Calu3 (cell line): Measurements from ENCODE around the gene KCNG4. TPM values are rescaled to one million over a fixed set of nuclear protein-coding genes. Genes with fewer than 3 reads are reported as not detected.

Source experiments
- BruUV-seq: library from RNA; stranded (reverse); fragments of 400-500 nt; replicated peaks from 2 replicates; lab custom pipeline; 2021; lab: Mats Ljungman, UMichigan
- CTCF ChIA-PET: fragments of 300-600 bp; sonication (Branson Sonifier 250); formaldehyde crosslinking; loops from one replicate; lab custom pipeline; 2022; ENCODE audit warnings: antibody characterized with exemption; lab: Charles Lee
- DNase-seq: peaks from one replicate; pipeline ENCODE4 v3.0.0; 2022
- H3K27ac Mint-ChIP-seq: one replicate; pipeline ENCODE4 v1.8.0; 2022; ENCODE audit warnings: mixed read lengths; ENCODE audit not compliant: unreplicated experiment
- H3K27me3 Mint-ChIP-seq: one replicate; pipeline ENCODE4 v1.8.0; 2022; ENCODE audit warnings: mixed read lengths; ENCODE audit not compliant: unreplicated experiment
- H3K36me3 Mint-ChIP-seq: one replicate; pipeline ENCODE4 v1.8.0; 2022; ENCODE audit warnings: mild to moderate bottlenecking, moderate library complexity, mixed read lengths; ENCODE audit not compliant: insufficient read depth, unreplicated experiment
- H3K4me1 Mint-ChIP-seq: one replicate; pipeline ENCODE4 v1.8.0; 2022; ENCODE audit warnings: mild to moderate bottlenecking, low read depth, mixed read lengths; ENCODE audit not compliant: unreplicated experiment
- H3K4me3 Mint-ChIP-seq: one replicate; pipeline ENCODE4 v1.8.0; 2022; ENCODE audit warnings: mild to moderate bottlenecking, low read depth, moderate library complexity, mixed read lengths; ENCODE audit not compliant: unreplicated experiment
- H3K9me3 Mint-ChIP-seq: one replicate; pipeline ENCODE4 v1.8.0; 2022; ENCODE audit warnings: low read depth, mixed read lengths; ENCODE audit not compliant: unreplicated experiment
- intact Hi-C: fragments of 100-400 bp; cut with micrococcal nuclease; formaldehyde crosslinking; loops from one replicate; pipeline ENCODE4 v1.10.0; 2022; ENCODE audit not compliant: unreplicated experiment
- total RNA-seq: library from RNA; stranded (reverse); gene quantifications from 2 replicates; pipeline ENCODE4 v1.2.3, GENCODE V29; 2022
- TF ChIP-seq, protein P1 (sequence below): fragments of 200-600 bp; IDR thresholded peaks from one replicate; pipeline ENCODE4 v1.8.0; 2022; ENCODE audit warnings: antibody characterized with exemption; ENCODE audit not compliant: unreplicated experiment

The KCNG4 gene
- total RNA-seq, 1 experiment from 2014 or later = not detected

DNA sequence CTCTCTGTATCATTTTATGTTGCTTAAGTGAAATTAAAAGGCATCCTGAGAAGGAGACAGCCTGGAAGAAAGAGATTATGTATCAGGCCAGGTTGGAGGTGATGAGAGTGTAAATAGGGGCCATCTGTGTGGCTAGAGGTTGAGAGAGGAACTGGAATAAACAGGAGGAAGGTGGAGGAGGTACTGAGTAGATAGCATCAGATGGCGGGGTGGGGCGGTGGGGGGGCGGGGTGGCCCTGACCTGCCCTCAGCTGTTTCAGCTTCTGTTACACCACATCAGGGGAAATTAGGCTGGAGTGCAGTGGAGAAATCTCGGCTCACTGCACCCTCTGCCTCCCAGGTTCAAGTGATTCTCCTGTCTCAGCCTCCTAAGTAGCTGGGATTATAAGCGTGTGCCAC lies 6.9 kb upstream of the KCNG4 start:
- TF ChIP-seq, protein P1, sequence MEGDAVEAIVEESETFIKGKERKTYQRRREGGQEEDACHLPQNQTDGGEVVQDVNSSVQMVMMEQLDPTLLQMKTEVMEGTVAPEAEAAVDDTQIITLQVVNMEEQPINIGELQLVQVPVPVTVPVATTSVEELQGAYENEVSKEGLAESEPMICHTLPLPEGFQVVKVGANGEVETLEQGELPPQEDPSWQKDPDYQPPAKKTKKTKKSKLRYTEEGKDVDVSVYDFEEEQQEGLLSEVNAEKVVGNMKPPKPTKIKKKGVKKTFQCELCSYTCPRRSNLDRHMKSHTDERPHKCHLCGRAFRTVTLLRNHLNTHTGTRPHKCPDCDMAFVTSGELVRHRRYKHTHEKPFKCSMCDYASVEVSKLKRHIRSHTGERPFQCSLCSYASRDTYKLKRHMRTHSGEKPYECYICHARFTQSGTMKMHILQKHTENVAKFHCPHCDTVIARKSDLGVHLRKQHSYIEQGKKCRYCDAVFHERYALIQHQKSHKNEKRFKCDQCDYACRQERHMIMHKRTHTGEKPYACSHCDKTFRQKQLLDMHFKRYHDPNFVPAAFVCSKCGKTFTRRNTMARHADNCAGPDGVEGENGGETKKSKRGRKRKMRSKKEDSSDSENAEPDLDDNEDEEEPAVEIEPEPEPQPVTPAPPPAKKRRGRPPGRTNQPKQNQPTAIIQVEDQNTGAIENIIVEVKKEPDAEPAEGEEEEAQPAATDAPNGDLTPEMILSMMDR = no peak
- intact Hi-C loops = no loop called here
- H3K4me1 Mint-ChIP-seq = no peaks in the 10 kb centered on the region
- BruUV-seq = no TSS peak
- H3K27ac Mint-ChIP-seq = no peak overlapping the region
- DNase-seq = no peak
- H3K36me3 Mint-ChIP-seq = no peaks in the 10 kb centered on the region
- peaks cover 95% of the 10 kb centered on the region for H3K27me3 Mint-ChIP-seq
- H3K9me3 Mint-ChIP-seq = no peaks in the 10 kb centered on the region
- CTCF ChIA-PET = no interaction called here
- H3K4me3 Mint-ChIP-seq = no peak overlapping the region

DNA sequence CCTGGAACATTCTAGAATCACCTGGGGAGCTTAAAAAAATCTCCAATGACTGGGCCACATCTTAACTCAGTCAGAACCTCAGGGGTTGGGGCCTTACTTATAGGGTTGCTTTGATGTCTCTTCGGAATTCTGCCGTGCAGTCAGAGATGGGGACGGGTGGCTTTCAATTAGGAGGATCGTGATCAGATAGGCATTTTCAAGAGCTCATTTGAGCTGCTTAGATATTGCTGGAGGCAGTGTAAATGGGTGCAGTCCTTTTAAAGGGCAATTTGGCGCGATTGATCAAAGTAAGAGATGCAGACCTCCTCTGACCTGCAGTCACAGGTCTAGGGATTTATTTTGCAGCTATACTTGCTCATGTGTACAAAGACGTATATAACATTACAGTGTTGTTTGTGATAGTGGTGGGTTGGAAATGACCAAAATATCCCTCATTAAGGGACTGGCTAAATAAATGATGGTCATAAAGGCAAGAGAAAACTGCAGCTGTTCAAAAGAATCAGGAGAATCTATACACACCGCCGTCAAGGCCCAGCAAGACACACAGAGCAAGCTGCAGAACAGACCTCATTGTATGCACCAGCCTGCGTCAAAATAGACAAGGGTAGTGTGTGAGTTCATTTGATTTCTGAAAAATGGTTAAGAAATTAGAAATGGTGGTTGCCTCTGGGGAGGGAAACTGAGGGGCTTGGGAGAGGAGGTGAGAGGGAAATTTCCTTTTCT lies 6.3 kb upstream of the KCNG4 start:
- intact Hi-C loops = no loop called here
- no peaks in the 10 kb centered on the region for H3K4me1 Mint-ChIP-seq
- peaks cover 95% of the 10 kb centered on the region for H3K27me3 Mint-ChIP-seq
- CTCF ChIA-PET = interaction anchor here (0.5 kb wide), 1 partner anchor 15 kb away, joined by 8 read pairs; no protein-coding TSS in a partner anchor
- no peaks in the 10 kb centered on the region for H3K36me3 Mint-ChIP-seq
- DNase-seq = no peak
- TF ChIP-seq, protein P1 = no peak
- H3K9me3 Mint-ChIP-seq = no peaks in the 10 kb centered on the region
- no TSS peak for BruUV-seq
- no peak overlapping the region for H3K27ac Mint-ChIP-seq
- no peak overlapping the region for H3K4me3 Mint-ChIP-seq

DNA sequence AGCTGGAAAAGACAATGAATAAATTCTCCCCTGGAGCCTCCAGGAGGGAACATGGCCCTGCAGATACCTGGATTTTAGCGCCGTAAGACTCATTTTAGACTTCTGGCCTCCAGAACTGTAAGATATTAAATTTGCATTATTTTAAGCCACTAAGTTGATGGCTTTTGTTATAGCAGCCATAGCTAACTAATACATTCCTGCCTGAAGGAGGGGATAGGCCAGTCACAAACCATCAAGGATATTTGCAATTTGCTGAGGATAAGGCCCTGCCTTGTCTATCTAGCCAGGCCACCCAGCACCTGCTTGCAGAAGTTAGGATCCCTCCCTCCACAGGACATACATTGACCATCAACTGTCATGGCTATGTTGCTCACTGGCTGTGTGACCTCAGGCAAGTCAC lies 4.9 kb upstream of the KCNG4 start:
- Mint-ChIP-seq H3K4me1 (no peaks in the 10 kb centered on the region), H3K9me3 (no peaks in the 10 kb centered on the region), H3K27me3 (peaks cover 95% of the 10 kb centered on the region), H3K27ac (no peak overlapping the region), H3K36me3 (no peaks in the 10 kb centered on the region), H3K4me3 (no peak overlapping the region)
- intact Hi-C loops = no loop called here
- DNase-seq = no peak
- no TSS peak for BruUV-seq
- TF ChIP-seq, protein P1 = no peak
- CTCF ChIA-PET = no interaction called here

DNA sequence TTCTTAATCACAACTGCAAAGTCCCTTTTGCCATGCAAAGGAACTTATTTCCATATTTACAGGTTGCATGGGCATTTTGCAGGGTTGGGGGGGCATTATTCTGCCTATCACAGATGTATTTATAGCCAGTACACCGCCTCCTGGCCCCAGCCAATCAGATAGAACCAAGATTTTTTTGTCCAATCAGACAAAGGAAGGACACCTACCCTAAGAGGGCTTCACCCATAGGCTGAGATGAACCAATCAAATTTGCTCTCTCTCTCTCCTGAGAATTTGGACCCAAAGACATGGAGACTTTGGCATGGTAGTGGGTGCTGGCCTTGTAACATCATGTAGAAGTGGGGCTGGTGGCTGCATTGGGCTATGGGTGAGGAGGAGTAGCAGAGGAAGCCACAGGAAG lies 3.9 kb upstream of the KCNG4 start:
- Mint-ChIP-seq H3K27me3 (peaks cover 95% of the 10 kb centered on the region), H3K27ac (no peak overlapping the region), H3K4me3 (no peak overlapping the region), H3K4me1 (no peaks in the 10 kb centered on the region), H3K36me3 (no peaks in the 10 kb centered on the region), H3K9me3 (no peaks in the 10 kb centered on the region)
- DNase-seq = no peak
- CTCF ChIA-PET = no interaction called here
- intact Hi-C loops = no loop called here
- no TSS peak for BruUV-seq
- TF ChIP-seq, protein P1 = no peak
